DOHH2 (cell line): Measurements from ENCODE around the gene GRB10.

Experiments
- H3F3A ChIP-seq: fragments of 200-600 bp; sonication (generic), shearing (Covaris generic); 2 replicates; pipeline ENCODE4 v1.6.0; 2016; ENCODE audit warnings: antibody characterized with exemption, mild to moderate bottlenecking; ENCODE audit not compliant: control insufficient read depth, insufficient read depth
- H3K27ac ChIP-seq: fragments of 200-600 bp; sonication (generic); 2 replicates; pipeline ENCODE4 v1.5.1; 2014; ENCODE audit warnings: low read depth, mild to moderate bottlenecking, low read length, moderate library complexity
- H3K27me3 ChIP-seq: fragments of 200-600 bp; sonication (generic); 2 replicates; pipeline ENCODE4 v1.6.1; 2014; ENCODE audit warnings: mild to moderate bottlenecking, low read length, mixed read lengths; ENCODE audit not compliant: control insufficient read depth
- H3K36me3 ChIP-seq: fragments of 200-600 bp; sonication (generic); 2 replicates; pipeline ENCODE4 v1.6.1; 2014; ENCODE audit warnings: mild to moderate bottlenecking, low read length, moderate library complexity, mixed read lengths; ENCODE audit not compliant: control insufficient read depth
- H3K4me1 ChIP-seq: fragments of 200-600 bp; sonication (generic); 2 replicates; pipeline ENCODE4 v1.6.1; 2014; ENCODE audit warnings: mild to moderate bottlenecking, low read length, mixed read lengths; ENCODE audit not compliant: control insufficient read depth
- H3K4me2 ChIP-seq: fragments of 200-600 bp; sonication (generic); 2 replicates; pipeline ENCODE4 v1.6.0; 2014; ENCODE audit warnings: mild to moderate bottlenecking, low read length, moderate library complexity
- H3K4me3 ChIP-seq: fragments of 200-600 bp; sonication (generic); 2 replicates; pipeline ENCODE4 v1.5.1; 2014; ENCODE audit warnings: mild to moderate bottlenecking, low read length, mixed read lengths
- H3K79me2 ChIP-seq: fragments of 200-600 bp; sonication (generic); 2 replicates; pipeline ENCODE4 v1.6.1; 2014; ENCODE audit warnings: mild to moderate bottlenecking, low read length, mixed read lengths; ENCODE audit not compliant: control insufficient read depth
- H3K9me2 ChIP-seq: fragments of 200-600 bp; sonication (generic); replicated peaks from 2 replicates; pipeline ENCODE4 v1.6.1; 2014; ENCODE audit warnings: mild to moderate bottlenecking, low read length, mixed read lengths; ENCODE audit not compliant: control insufficient read depth
- H3K9me3 ChIP-seq: fragments of 200-600 bp; sonication (generic); 2 replicates; pipeline ENCODE4 v1.6.1; 2014; ENCODE audit warnings: antibody characterized with exemption, low read length, mixed read lengths; ENCODE audit not compliant: control insufficient read depth, insufficient read depth
- H4K20me1 ChIP-seq: fragments of 200-600 bp; sonication (generic); 2 replicates; pipeline ENCODE4 v1.6.0; 2014; ENCODE audit warnings: low read depth, mild to moderate bottlenecking, antibody characterized with exemption, low read length, moderate library complexity; ENCODE audit not compliant: control insufficient read depth, insufficient read depth
- CTCF ChIP-seq: fragments of 200-600 bp; sonication (generic); IDR thresholded peaks from one replicate; pipeline ENCODE4 v1.5.1; 2014; ENCODE audit warnings: antibody characterized with exemption, mild to moderate bottlenecking, low read depth, low read length; ENCODE audit not compliant: poor library complexity, severe bottlenecking
- EZH2phosphoT487 ChIP-seq: fragments of 200-600 bp; sonication (generic); IDR thresholded peaks from 2 replicates; pipeline ENCODE4 v1.6.1; 2017; ENCODE audit warnings: borderline replicate concordance, mild to moderate bottlenecking, antibody characterized with exemption, low read length, moderate library complexity, mixed read lengths

Gene GRB10

DNA sequence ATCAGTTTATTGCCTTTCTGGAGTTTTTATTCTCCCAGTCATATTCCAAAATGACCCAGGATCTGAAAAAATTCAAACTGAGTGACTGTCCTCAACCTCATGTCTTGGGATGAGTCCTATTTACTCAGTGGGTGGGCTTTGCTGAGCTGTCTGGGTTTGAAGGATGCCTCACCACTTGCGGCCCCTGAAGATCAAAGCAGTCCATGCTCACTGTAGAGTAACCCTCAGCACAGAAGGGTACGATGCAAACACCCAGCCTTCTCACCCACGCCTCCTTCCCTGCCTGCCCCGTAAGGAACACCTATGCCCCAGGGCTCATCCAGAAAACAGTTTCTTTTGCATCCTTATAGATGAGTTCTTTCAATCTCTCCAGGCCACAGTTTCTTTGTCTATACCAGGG lies 42.2 kb upstream of the GRB10 start:
- H4K20me1 ChIP-seq = no peaks in the 10 kb centered on the region
- H3K4me1 ChIP-seq = no peaks in the 10 kb centered on the region
- H3K27ac ChIP-seq = no peak overlapping the region
- no peaks in the 10 kb centered on the region for H3F3A ChIP-seq
- H3K36me3 ChIP-seq = no peaks in the 10 kb centered on the region
- no peak overlapping the region for H3K4me2 ChIP-seq
- H3K79me2 ChIP-seq = no peaks in the 10 kb centered on the region
- no peaks in the 10 kb centered on the region for H3K27me3 ChIP-seq
- no peaks in the 10 kb centered on the region for H3K9me3 ChIP-seq
- H3K4me3 ChIP-seq = no peak overlapping the region
- TF ChIP-seq EZH2phosphoT487 = no peak
- no peak for TF ChIP-seq CTCF
- no peaks in the 10 kb centered on the region for H3K9me2 ChIP-seq

GRCh38 chr7:50822706-50823105 lies 40.0 kb upstream of the GRB10 start:
- TF ChIP-seq CTCF (no peak), EZH2phosphoT487 (no peak)
- Histone ChIP-seq H4K20me1 (no peaks in the 10 kb centered on the region), H3K4me2 (no peak overlapping the region), H3F3A (no peaks in the 10 kb centered on the region), H3K36me3 (no peaks in the 10 kb centered on the region), H3K4me1 (no peaks in the 10 kb centered on the region), H3K4me3 (no peak overlapping the region), H3K79me2 (no peaks in the 10 kb centered on the region), H3K27ac (no peak overlapping the region), H3K9me2 (no peaks in the 10 kb centered on the region), H3K27me3 (no peaks in the 10 kb centered on the region), H3K9me3 (no peaks in the 10 kb centered on the region)

DNA sequence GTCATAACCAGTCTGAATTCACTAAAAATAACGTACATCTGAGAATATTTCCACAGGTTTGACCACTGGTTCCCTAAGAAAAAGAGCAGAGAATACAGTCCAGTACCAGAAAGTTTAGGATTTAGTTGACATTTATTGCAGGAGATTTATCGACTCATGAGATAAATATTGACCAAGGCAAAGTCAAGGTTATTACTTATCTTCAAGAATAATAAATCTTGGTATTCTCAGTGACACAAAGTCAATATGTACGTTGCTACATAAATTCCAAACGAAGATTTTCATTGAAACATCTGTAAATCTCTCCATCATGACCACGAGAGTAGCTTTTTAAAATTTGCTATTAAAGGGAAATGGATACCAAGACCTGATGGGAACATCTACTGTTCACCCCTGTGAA lies 39.4 kb upstream of the GRB10 start:
- H3F3A ChIP-seq = no peaks in the 10 kb centered on the region
- no peak for TF ChIP-seq EZH2phosphoT487
- no peak for TF ChIP-seq CTCF
- H4K20me1 ChIP-seq = no peaks in the 10 kb centered on the region
- no peaks in the 10 kb centered on the region for H3K27me3 ChIP-seq
- no peaks in the 10 kb centered on the region for H3K9me3 ChIP-seq
- H3K36me3 ChIP-seq = no peaks in the 10 kb centered on the region
- H3K4me2 ChIP-seq = no peak overlapping the region
- no peak overlapping the region for H3K27ac ChIP-seq
- H3K79me2 ChIP-seq = no peaks in the 10 kb centered on the region
- no peaks in the 10 kb centered on the region for H3K9me2 ChIP-seq
- no peak overlapping the region for H3K4me3 ChIP-seq
- H3K4me1 ChIP-seq = no peaks in the 10 kb centered on the region

GRCh38 chr7:50821457-50822008 lies 38.8 kb upstream of the GRB10 start:
- no peak overlapping the region for H3K4me3 ChIP-seq
- TF ChIP-seq CTCF (no peak), EZH2phosphoT487 (no peak)
- no peaks in the 10 kb centered on the region for H3K79me2 ChIP-seq
- H3K9me2 ChIP-seq = no peaks in the 10 kb centered on the region
- H4K20me1 ChIP-seq = no peaks in the 10 kb centered on the region
- H3K36me3 ChIP-seq = no peaks in the 10 kb centered on the region
- H3K9me3 ChIP-seq = no peaks in the 10 kb centered on the region
- H3K27ac ChIP-seq = no peak overlapping the region
- no peak overlapping the region for H3K4me2 ChIP-seq
- H3K4me1 ChIP-seq = no peaks in the 10 kb centered on the region
- H3K27me3 ChIP-seq = no peaks in the 10 kb centered on the region
- H3F3A ChIP-seq = no peaks in the 10 kb centered on the region
